RPMI7951 (cell line): ENCODE measurements around the gene DNAH5. TPM values are rescaled to one million over a fixed set of nuclear protein-coding genes. Genes with fewer than 3 reads are reported as not detected.

Experiments used
- total RNA-seq: library from RNA; depleted of rRNA; stranded (reverse); fragments of >200 nt; shearing (Covaris generic); gene quantifications from 2 replicates; pipeline ENCODE4 v1.2.3, GENCODE V29; 2014; rRNA removed

Gene DNAH5
- total RNA-seq, 1 experiment from 2014 or later: 0.96 TPM

Other genes starting within 250 kb of the DNAH5 start
- 34.0 and 46.8 TPM in 2 replicates for gene TRIO, start 198.7 kb upstream of the DNAH5 start, total RNA-seq